ENCODE results near the gene SLX4. TPM values are rescaled to one million over a fixed set of nuclear protein-coding genes. Genes with fewer than 3 reads are reported as not detected.

SLX4 gene
- total and polyA plus RNA-seq, 9 of the 15 experiments (the other 6 are each of a cell fraction or from before 2014, with no cell fraction given): 0.29 to 7.9 (median 3.8) TPM

DNA sequence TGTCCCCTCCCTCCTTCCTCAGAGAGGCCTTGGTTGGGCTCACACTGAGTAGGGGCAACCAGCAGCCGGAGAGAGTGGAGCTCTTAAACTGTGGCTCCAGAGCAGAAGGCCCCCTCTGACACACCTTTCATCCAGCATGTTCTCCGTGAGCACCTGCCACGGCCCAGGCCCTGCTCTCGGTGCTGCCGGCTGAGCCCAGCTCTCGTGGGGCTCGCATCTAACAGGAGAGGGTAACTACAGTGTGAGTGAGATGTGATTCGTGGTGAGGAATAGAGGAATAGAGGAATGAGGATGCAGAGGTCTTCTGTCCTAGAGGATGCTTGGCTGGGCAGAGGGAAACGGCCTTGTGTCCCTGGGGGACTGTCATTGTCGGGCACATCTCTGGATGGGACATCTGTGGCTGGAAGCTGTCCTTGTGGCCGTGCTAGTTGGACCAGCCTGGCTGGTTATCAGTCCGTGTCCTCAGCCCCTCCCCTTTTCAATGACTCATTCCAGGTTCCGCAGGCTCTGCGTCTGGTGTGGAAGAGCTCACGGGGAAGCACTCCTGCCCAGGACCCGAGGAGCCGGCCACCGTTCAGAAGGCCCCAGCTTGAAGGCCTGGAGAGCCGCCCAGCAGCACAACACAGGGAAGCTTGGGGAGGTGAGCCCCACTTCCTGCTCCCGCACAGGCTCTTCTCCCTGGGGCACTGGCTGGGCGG lies 31.1 kb upstream of the SLX4 start (continued):
- TF ChIP-seq, protein P1, sequence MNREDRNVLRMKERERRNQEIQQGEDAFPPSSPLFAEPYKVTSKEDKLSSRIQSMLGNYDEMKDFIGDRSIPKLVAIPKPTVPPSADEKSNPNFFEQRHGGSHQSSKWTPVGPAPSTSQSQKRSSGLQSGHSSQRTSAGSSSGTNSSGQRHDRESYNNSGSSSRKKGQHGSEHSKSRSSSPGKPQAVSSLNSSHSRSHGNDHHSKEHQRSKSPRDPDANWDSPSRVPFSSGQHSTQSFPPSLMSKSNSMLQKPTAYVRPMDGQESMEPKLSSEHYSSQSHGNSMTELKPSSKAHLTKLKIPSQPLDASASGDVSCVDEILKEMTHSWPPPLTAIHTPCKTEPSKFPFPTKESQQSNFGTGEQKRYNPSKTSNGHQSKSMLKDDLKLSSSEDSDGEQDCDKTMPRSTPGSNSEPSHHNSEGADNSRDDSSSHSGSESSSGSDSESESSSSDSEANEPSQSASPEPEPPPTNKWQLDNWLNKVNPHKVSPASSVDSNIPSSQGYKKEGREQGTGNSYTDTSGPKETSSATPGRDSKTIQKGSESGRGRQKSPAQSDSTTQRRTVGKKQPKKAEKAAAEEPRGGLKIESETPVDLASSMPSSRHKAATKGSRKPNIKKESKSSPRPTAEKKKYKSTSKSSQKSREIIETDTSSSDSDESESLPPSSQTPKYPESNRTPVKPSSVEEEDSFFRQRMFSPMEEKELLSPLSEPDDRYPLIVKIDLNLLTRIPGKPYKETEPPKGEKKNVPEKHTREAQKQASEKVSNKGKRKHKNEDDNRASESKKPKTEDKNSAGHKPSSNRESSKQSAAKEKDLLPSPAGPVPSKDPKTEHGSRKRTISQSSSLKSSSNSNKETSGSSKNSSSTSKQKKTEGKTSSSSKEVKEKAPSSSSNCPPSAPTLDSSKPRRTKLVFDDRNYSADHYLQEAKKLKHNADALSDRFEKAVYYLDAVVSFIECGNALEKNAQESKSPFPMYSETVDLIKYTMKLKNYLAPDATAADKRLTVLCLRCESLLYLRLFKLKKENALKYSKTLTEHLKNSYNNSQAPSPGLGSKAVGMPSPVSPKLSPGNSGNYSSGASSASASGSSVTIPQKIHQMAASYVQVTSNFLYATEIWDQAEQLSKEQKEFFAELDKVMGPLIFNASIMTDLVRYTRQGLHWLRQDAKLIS (CRISPR knock-in tag; IDR thresholded peaks at IDR 0.05): no peak
- TF ChIP-seq HDGF (IDR thresholded peaks at IDR 0.05) (0 out of 2 replicates have a peak, but pooled peaks have one; percentile 23), EZH2 (IDR thresholded peaks at IDR 0.05; ENCODE audit: borderline replicate concordance, low read depth, low read length) (no peak), GABPB2 (CRISPR knock-in tag; conservative IDR thresholded peaks at IDR 0.05) (no peak), GATAD2B (IDR thresholded peaks at IDR 0.05; ENCODE audit: borderline replicate concordance) (no peak), ILK (tag; IDR thresholded peaks at IDR 0.05; ENCODE audit: borderline replicate concordance, low read depth) (no peak), JUN (IDR thresholded peaks at IDR 0.05; ENCODE audit: borderline replicate concordance, low read depth, low read length) (peak; percentile 90), JUN (CRISPR knock-in tag; IDR thresholded peaks at IDR 0.05; ENCODE audit: borderline replicate concordance) (no peak), FOXA1 (IDR thresholded peaks at IDR 0.05; ENCODE audit: borderline replicate concordance) (no peak), MTA3 (IDR thresholded peaks at IDR 0.05; ENCODE audit: borderline replicate concordance) (0 out of 2 replicates have a peak, but pooled peaks have one; percentile 20), POLR2G (IDR thresholded peaks at IDR 0.05; ENCODE audit: low read depth, low read length) (peak; percentile 47; the same call in 1 of the 2 replicates), MYNN (IDR thresholded peaks at IDR 0.05) (0 out of 2 replicates have a peak, but pooled peaks have one; percentile 9), MYNN (CRISPR knock-in tag; IDR thresholded peaks at IDR 0.05) (no peak), SMARCE1 (IDR thresholded peaks at IDR 0.05) (peak; percentile 57; the same call in 1 of the 2 replicates)
- TF ChIP-seq, protein P2, sequence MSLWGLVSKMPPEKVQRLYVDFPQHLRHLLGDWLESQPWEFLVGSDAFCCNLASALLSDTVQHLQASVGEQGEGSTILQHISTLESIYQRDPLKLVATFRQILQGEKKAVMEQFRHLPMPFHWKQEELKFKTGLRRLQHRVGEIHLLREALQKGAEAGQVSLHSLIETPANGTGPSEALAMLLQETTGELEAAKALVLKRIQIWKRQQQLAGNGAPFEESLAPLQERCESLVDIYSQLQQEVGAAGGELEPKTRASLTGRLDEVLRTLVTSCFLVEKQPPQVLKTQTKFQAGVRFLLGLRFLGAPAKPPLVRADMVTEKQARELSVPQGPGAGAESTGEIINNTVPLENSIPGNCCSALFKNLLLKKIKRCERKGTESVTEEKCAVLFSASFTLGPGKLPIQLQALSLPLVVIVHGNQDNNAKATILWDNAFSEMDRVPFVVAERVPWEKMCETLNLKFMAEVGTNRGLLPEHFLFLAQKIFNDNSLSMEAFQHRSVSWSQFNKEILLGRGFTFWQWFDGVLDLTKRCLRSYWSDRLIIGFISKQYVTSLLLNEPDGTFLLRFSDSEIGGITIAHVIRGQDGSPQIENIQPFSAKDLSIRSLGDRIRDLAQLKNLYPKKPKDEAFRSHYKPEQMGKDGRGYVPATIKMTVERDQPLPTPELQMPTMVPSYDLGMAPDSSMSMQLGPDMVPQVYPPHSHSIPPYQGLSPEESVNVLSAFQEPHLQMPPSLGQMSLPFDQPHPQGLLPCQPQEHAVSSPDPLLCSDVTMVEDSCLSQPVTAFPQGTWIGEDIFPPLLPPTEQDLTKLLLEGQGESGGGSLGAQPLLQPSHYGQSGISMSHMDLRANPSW (CRISPR knock-in tag; IDR thresholded peaks at IDR 0.05): no peak
- TF ChIP-seq, protein P3, sequence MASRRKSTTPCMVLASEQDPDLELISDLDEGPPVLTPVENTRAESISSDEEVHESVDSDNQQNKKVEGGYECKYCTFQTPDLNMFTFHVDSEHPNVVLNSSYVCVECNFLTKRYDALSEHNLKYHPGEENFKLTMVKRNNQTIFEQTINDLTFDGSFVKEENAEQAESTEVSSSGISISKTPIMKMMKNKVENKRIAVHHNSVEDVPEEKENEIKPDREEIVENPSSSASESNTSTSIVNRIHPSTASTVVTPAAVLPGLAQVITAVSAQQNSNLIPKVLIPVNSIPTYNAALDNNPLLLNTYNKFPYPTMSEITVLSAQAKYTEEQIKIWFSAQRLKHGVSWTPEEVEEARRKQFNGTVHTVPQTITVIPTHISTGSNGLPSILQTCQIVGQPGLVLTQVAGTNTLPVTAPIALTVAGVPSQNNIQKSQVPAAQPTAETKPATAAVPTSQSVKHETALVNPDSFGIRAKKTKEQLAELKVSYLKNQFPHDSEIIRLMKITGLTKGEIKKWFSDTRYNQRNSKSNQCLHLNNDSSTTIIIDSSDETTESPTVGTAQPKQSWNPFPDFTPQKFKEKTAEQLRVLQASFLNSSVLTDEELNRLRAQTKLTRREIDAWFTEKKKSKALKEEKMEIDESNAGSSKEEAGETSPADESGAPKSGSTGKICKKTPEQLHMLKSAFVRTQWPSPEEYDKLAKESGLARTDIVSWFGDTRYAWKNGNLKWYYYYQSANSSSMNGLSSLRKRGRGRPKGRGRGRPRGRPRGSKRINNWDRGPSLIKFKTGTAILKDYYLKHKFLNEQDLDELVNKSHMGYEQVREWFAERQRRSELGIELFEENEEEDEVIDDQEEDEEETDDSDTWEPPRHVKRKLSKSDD (conservative IDR thresholded peaks at IDR 0.05; ENCODE audit: low read length): no peak
- TF ChIP-seq, protein P4, sequence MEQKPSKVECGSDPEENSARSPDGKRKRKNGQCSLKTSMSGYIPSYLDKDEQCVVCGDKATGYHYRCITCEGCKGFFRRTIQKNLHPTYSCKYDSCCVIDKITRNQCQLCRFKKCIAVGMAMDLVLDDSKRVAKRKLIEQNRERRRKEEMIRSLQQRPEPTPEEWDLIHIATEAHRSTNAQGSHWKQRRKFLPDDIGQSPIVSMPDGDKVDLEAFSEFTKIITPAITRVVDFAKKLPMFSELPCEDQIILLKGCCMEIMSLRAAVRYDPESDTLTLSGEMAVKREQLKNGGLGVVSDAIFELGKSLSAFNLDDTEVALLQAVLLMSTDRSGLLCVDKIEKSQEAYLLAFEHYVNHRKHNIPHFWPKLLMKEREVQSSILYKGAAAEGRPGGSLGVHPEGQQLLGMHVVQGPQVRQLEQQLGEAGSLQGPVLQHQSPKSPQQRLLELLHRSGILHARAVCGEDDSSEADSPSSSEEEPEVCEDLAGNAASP (IDR thresholded peaks at IDR 0.05): no peak
